IMR-90 (cell line): ENCODE measurements around the gene LIMK2. TPM values are rescaled to one million over a fixed set of nuclear protein-coding genes. Genes with fewer than 3 reads are reported as not detected.
A peak's percentile ranks its signal among the peaks of the same experiment; 100 is the strongest.

ENCODE experiments used
- ATAC-seq: fragments of 200-7000 bp; cut with Tn5 transposase; 2 replicates; pipeline ENCODE4 v1.9.1; 2020; ENCODE audit warnings: low read depth, mild to moderate bottlenecking, moderate library complexity
- BruUV-seq: library from RNA; stranded (reverse); fragments of 400-500 nt; replicated peaks from 2 replicates; lab custom pipeline; 2021; lab: Mats Ljungman, UMichigan
- CTCF ChIA-PET: fragments of 300-600 bp; formaldehyde crosslinking; extraction: SDS; loops from one replicate; lab custom pipeline; 2021; ENCODE audit warnings: antibody characterized with exemption; lab: Yijun Ruan, JAX
- POLR2A ChIA-PET: fragments of 300-600 bp; sonication (Branson Sonifier 250); formaldehyde crosslinking; loops from one replicate; lab custom pipeline; 2022; ENCODE audit warnings: antibody characterized with exemption; ENCODE audit not compliant: unreplicated experiment; lab: Charles Lee
- DNase-seq: peaks from one replicate; pipeline ENCODE4 v3.0.0; 2013
- H2AFZ ChIP-seq: replicated peaks from 2 replicates; pipeline ENCODE3; 2013; ENCODE audit warnings: low read length, mild to moderate bottlenecking; ENCODE audit not compliant: poor library complexity
- H2AK5ac ChIP-seq: 2 replicates; pipeline ENCODE4 v1.6.1; 2013; ENCODE audit warnings: low read depth, low read length, inconsistent platforms
- H2AK9ac ChIP-seq: replicated peaks from 2 replicates; pipeline ENCODE3; 2013; ENCODE audit warnings: mild to moderate bottlenecking, low read depth, low read length, moderate library complexity; ENCODE audit not compliant: poor library complexity
- H2BK120ac ChIP-seq: 2 replicates; pipeline ENCODE4 v1.6.1; 2013; ENCODE audit warnings: low read depth, low read length, inconsistent platforms
- H2BK15ac ChIP-seq: 3 replicates; pipeline ENCODE4 v1.6.1; 2013; ENCODE audit warnings: low read depth, low read length, inconsistent platforms
- H2BK20ac ChIP-seq: 2 replicates; pipeline ENCODE4 v1.6.1; 2013; ENCODE audit warnings: low read depth, mild to moderate bottlenecking, inconsistent platforms, low read length, moderate library complexity
- H2BK5ac ChIP-seq: 2 replicates; pipeline ENCODE4 v1.6.1; 2013; ENCODE audit warnings: mild to moderate bottlenecking, low read depth, low read length, inconsistent platforms; ENCODE audit not compliant: poor library complexity, severe bottlenecking
- H3K14ac ChIP-seq: replicated peaks from 2 replicates; pipeline ENCODE4 v1.6.1; 2013; ENCODE audit warnings: low read depth, low read length, inconsistent platforms
- H3K18ac ChIP-seq: 2 replicates; pipeline ENCODE4 v1.6.1; 2013; ENCODE audit warnings: low read depth, low read length, control low read depth
- H3K23ac ChIP-seq: 2 replicates; pipeline ENCODE4 v1.6.1; 2013; ENCODE audit warnings: low read depth, low read length, inconsistent platforms
- H3K27ac ChIP-seq: 2 replicates; pipeline ENCODE4 v1.5.1; 2013; ENCODE audit warnings: mild to moderate bottlenecking, control low read depth, low read length; ENCODE audit not compliant: insufficient read depth
- H3K27me3 ChIP-seq: 2 replicates; pipeline ENCODE4 v1.6.1; 2013; ENCODE audit warnings: low read length; ENCODE audit not compliant: control insufficient read depth, insufficient read depth
- H3K36me3 ChIP-seq: 2 replicates; pipeline ENCODE4 v1.6.1; 2013; ENCODE audit warnings: low read length, mixed read lengths; ENCODE audit not compliant: control insufficient read depth, insufficient read depth
- H3K4ac ChIP-seq: 2 replicates; pipeline ENCODE4 v1.6.1; 2013; ENCODE audit warnings: low read depth, low read length, inconsistent platforms
- H3K4me1 ChIP-seq: 2 replicates; pipeline ENCODE4 v1.6.1; 2013; ENCODE audit warnings: low read length, mixed read lengths; ENCODE audit not compliant: control insufficient read depth, insufficient read depth
- H3K4me2 ChIP-seq: 2 replicates; pipeline ENCODE4 v1.6.1; 2013; ENCODE audit warnings: low read depth, mild to moderate bottlenecking, control low read depth, low read length, moderate library complexity
- H3K4me3 ChIP-seq: 2 replicates; pipeline ENCODE4 v1.5.1; 2013; ENCODE audit warnings: low read depth, mild to moderate bottlenecking, control low read depth, low read length, moderate library complexity; ENCODE audit not compliant: insufficient read depth
- H3K56ac ChIP-seq: 2 replicates; pipeline ENCODE4 v1.6.1; 2013; ENCODE audit warnings: low read length, inconsistent platforms; ENCODE audit not compliant: insufficient read depth; ENCODE audit errors: extremely low read depth
- H3K79me1 ChIP-seq, 2 experiments: 2 replicates each; pipeline ENCODE4 v1.6.1; 2013; ENCODE audit warnings: low read length in 2 of 2, inconsistent platforms in 1 of 2, low read depth in 1 of 2
- H3K9ac ChIP-seq: 2 replicates; pipeline ENCODE4 v1.6.1; 2013; ENCODE audit warnings: low read depth, low read length, control low read depth
- H3K9me1 ChIP-seq: 2 replicates; pipeline ENCODE4 v1.6.1; 2013; ENCODE audit warnings: low read length, inconsistent platforms; ENCODE audit not compliant: insufficient read depth
- H3K9me3 ChIP-seq: 2 replicates; pipeline ENCODE4 v1.6.1; 2013; ENCODE audit warnings: low read length; ENCODE audit not compliant: control insufficient read depth, insufficient read depth
- H4K20me1 ChIP-seq: 2 replicates; pipeline ENCODE4 v1.6.1; 2013; ENCODE audit warnings: low read length, inconsistent platforms; ENCODE audit not compliant: insufficient read depth
- H4K5ac ChIP-seq: 2 replicates; pipeline ENCODE4 v1.6.1; 2013; ENCODE audit warnings: mild to moderate bottlenecking, low read depth, low read length, control low read depth
- H4K8ac ChIP-seq, 2 experiments: 2 replicates each; pipeline ENCODE4 v1.6.1; 2013; ENCODE audit warnings: low read depth in 2 of 2, low read length in 2 of 2, control low read depth in 1 of 2, inconsistent platforms in 1 of 2
- H4K91ac ChIP-seq: 2 replicates; pipeline ENCODE4 v1.6.1; 2013; ENCODE audit warnings: low read depth, low read length, inconsistent platforms; ENCODE audit not compliant: insufficient read depth
- CEBPB ChIP-seq: IDR thresholded peaks from 2 replicates; pipeline ENCODE4 v1.6.1; 2012; ENCODE audit warnings: low read depth, low read length, improper control_type of control experiment
- USF2 ChIP-seq: fragments of 150-350 bp; IDR thresholded peaks from 2 replicates; pipeline ENCODE4 v1.6.1; 2017; ENCODE audit warnings: mild to moderate bottlenecking, antibody characterized with exemption, low read length, low read depth
- WGBS, 2 experiments: methylation state at CpG; one replicate each; pipeline versions ENCODE4 v1.1.5 to v1.1.7; 2013; ENCODE audit warnings: missing lambda C conversion rate in 2 of 2; ENCODE audit not compliant: insufficient read length in 1 of 2; ENCODE audit errors: extremely low coverage in 2 of 2; 5-methylcytosine and 5-hydroxymethylcytosine counted together
- dilution Hi-C: fragments of 300-500 bp; cut with HindIII; formaldehyde crosslinking; loops from one replicate; pipeline ENCODE4 v1.14.3; 2018; ENCODE audit warnings: low sequenced_read_pairs; ENCODE audit not compliant: unreplicated experiment
- in situ Hi-C: fragments of 300-500 bp; cut with MboI; formaldehyde crosslinking; loops from 3 replicates; pipeline ENCODE4 v1.14.3; 2019; ENCODE audit warnings: low sequenced_read_pairs, inconsistent platforms, mixed read lengths
- intact Hi-C: fragments of 100-400 bp; cut with micrococcal nuclease; formaldehyde crosslinking; loops from 2 replicates; pipeline ENCODE4 v1.10.0; 2022
- polyA plus RNA-seq, 3 experiments: library from polyadenylated mRNA; depleted of rRNA; stranded (reverse); fragments of >200 nt; gene quantifications; 2 replicates each; pipeline ENCODE4 v1.2.3, GENCODE V29; 2012; ENCODE audit warnings: low replicate concordance in 1 of 3
- total RNA-seq: library from RNA; depleted of rRNA; stranded (reverse); fragments of >200 nt; gene quantifications from 2 replicates; pipeline ENCODE4 v1.2.3, GENCODE V29; 2012

The LIMK2 gene
- total and polyA plus RNA-seq, 2 of the 4 experiments (the other 2 are of a cell fraction), result 14.5 to 31.9 TPM

GRCh38 chr22:31233001-31233400 lies 20.9 kb downstream of the LIMK2 start:
- Histone ChIP-seq H3K27ac (no peak overlapping the region), H4K91ac (no peak overlapping the region), H2AFZ (no peak overlapping the region), H3K4me3 (no peak overlapping the region), H3K79me1 (peaks cover 17 to 32% of the 10 kb centered on the region in 2 experiments; a peak in 3 of 4 replicates), H3K27me3 (no peaks in the 10 kb centered on the region), H3K56ac (no peak overlapping the region), H4K5ac (no peak overlapping the region), H3K23ac (no peak overlapping the region; the same call in 1 of the 2 replicates), H3K4ac (no peak overlapping the region), H2AK9ac (no peak overlapping the region), H3K36me3 (no peaks in the 10 kb centered on the region; the same call in 1 of the 2 replicates), H3K9me1 (peaks cover 13% of the 10 kb centered on the region), H2BK20ac (no peak overlapping the region), H3K4me1 (peaks cover 15% of the 10 kb centered on the region), H3K4me2 (no peak overlapping the region), H2BK15ac (no peak overlapping the region), H4K20me1 (no peaks in the 10 kb centered on the region), H3K18ac (no peak overlapping the region), H2BK5ac (no peak overlapping the region), H3K14ac (0 out of 2 replicates have a peak overlapping the region, but pooled peaks have one; percentile 45), H4K8ac (no peak overlapping the region), H2AK5ac (no peak overlapping the region), H3K9me3 (no peaks in the 10 kb centered on the region), H2BK120ac (no peak overlapping the region), H3K9ac (no peak overlapping the region)
- no peak for TF ChIP-seq CEBPB
- peak; percentile 44; the same call in 1 of the 2 replicates for TF ChIP-seq USF2
- dilution Hi-C loops, result no loop called here
- in situ Hi-C loops, result loop anchor here (10.0 kb wide), 2 partner anchors 118 to 288 kb away; no protein-coding TSS in a partner anchor
- ChIA-PET POLR2A (no interaction called here), CTCF (interaction anchor here (0.8 to 1.3 kb wide), 3 partner anchors 9 to 126 kb away, joined by 3 to 4 read pairs (median 3); partner anchors contain the start of gene SELENOM)
- BruUV-seq, result no TSS peak
- WGBS, 2 experiments, result no CpG with 5 or more reads among the region's 3 CpGs
- intact Hi-C loops, result loop anchor here (5.0 kb wide), 2 partner anchors 71 to 471 kb away; partner anchors contain the start of gene RNF185
- DNase-seq, result no peak
- no peak for ATAC-seq
